Hepatocyte (in vitro differentiated cells): Measurements from ENCODE around the gene ZNF546. TPM values are rescaled to one million over a fixed set of nuclear protein-coding genes. Genes with fewer than 3 reads are reported as not detected.

Experiments used
- DNase-seq: peaks from one replicate; pipeline ENCODE4 v3.0.0-alpha.2; 2016; ENCODE audit warnings: low spot score
- H2AFZ ChIP-seq: fragments of 200-600 bp; sonication (generic); 2 replicates; pipeline ENCODE4 v1.6.0; 2016; ENCODE audit warnings: antibody characterized with exemption, mild to moderate bottlenecking
- H3K27ac ChIP-seq: fragments of 200-600 bp; sonication (generic); 2 replicates; pipeline ENCODE4 v1.5.1; 2016; ENCODE audit warnings: mild to moderate bottlenecking
- H3K27me3 ChIP-seq: fragments of 200-600 bp; sonication (generic); 2 replicates; pipeline ENCODE4 v1.6.1; 2016
- H3K36me3 ChIP-seq: fragments of 200-600 bp; sonication (generic); replicated peaks from 2 replicates; pipeline ENCODE4 v1.5.1; 2016; ENCODE audit warnings: low read depth; ENCODE audit not compliant: insufficient read depth
- H3K4me1 ChIP-seq: fragments of 200-600 bp; sonication (generic); 2 replicates; pipeline ENCODE4 v1.5.1; 2016; ENCODE audit warnings: mild to moderate bottlenecking, moderate library complexity; ENCODE audit not compliant: insufficient read depth
- H3K4me2 ChIP-seq: fragments of 200-600 bp; sonication (generic); 2 replicates; pipeline ENCODE4 v1.6.0; 2016
- H3K4me3 ChIP-seq: fragments of 200-600 bp; sonication (generic); 2 replicates; pipeline ENCODE4 v1.5.1; 2016; ENCODE audit warnings: mild to moderate bottlenecking
- H3K79me2 ChIP-seq: fragments of 200-600 bp; sonication (generic); 2 replicates; pipeline ENCODE4 v1.6.0; 2017; ENCODE audit warnings: mild to moderate bottlenecking
- H3K9me2 ChIP-seq: fragments of 200-600 bp; sonication (generic); replicated peaks from 2 replicates; pipeline ENCODE4 v1.6.0; 2017; ENCODE audit warnings: mild to moderate bottlenecking; ENCODE audit not compliant: insufficient read depth
- H3K9me3 ChIP-seq: fragments of 200-600 bp; sonication (generic); 2 replicates; pipeline ENCODE4 v1.5.1; 2016; ENCODE audit warnings: low read depth, mild to moderate bottlenecking
- H4K20me1 ChIP-seq: fragments of 200-600 bp; sonication (generic); 2 replicates; pipeline ENCODE4 v1.6.0; 2016; ENCODE audit warnings: mild to moderate bottlenecking; ENCODE audit not compliant: insufficient read depth, poor library complexity, severe bottlenecking
- CTCF ChIP-seq: fragments of 200-600 bp; sonication (generic); IDR thresholded peaks from 2 replicates; pipeline ENCODE4 v1.5.1; 2016; ENCODE audit warnings: antibody characterized with exemption, mild to moderate bottlenecking; ENCODE audit not compliant: poor library complexity
- EZH2 ChIP-seq: fragments of 200-600 bp; sonication (generic); IDR thresholded peaks from 2 replicates; pipeline ENCODE4 v1.6.1; 2016; ENCODE audit warnings: antibody characterized with exemption, mild to moderate bottlenecking, borderline replicate concordance
- EZH2phosphoT487 ChIP-seq: fragments of 200-600 bp; sonication (generic); IDR thresholded peaks from one replicate; pipeline ENCODE4 v1.6.1; 2018; ENCODE audit warnings: antibody characterized with exemption, mild to moderate bottlenecking, low read depth, moderate library complexity; ENCODE audit not compliant: unreplicated experiment, severe bottlenecking
- WGBS: methylation state at CpG from one replicate; pipeline ENCODE4 v1.1.6; 2016; ENCODE audit warnings: low lambda C conversion rate; ENCODE audit errors: missing lambda C conversion rate; 5-methylcytosine and 5-hydroxymethylcytosine counted together
- polyA plus RNA-seq: library from polyadenylated mRNA; unstranded; fragments of >200 nt; fragmentation: Nextera tagmentation; extraction: Ambion mirVana; gene quantifications from 2 replicates; pipeline ENCODE4 v1.2.1, GENCODE V29; 2016
- total RNA-seq: library from RNA; depleted of rRNA; stranded (reverse); fragments of >200 nt; gene quantifications from 2 replicates; pipeline ENCODE4 v1.2.3, GENCODE V29; 2014

The ZNF546 gene
- total and polyA plus RNA-seq, 2 experiments from 2014 or later, result 1.1 to 1.8 TPM

DNA sequence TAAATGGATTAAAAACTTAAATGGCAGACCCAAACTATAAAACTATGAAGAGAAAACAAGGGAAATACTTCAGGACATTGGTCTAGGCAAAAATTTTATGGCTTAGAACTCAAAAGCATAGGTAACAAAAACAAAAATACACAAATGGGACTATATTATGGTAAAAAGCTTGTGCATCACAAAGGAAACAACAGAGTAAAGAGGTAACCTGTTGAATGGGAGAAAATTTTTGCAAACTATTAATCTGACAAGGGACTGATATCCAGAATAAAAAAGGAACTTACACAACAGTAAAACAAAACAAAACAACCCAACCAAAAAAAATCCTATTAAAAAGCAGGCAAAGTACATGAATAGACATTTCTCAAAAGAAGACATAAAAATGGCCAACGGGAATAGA lies 9.3 kb upstream of the ZNF546 start:
- Histone ChIP-seq H3K27me3 (no peaks in the 10 kb centered on the region), H3K27ac (no peak overlapping the region), H3K9me2 (no peaks in the 10 kb centered on the region), H3K4me1 (no peaks in the 10 kb centered on the region), H3K79me2 (peaks cover 68% of the 10 kb centered on the region), H3K36me3 (no peaks in the 10 kb centered on the region), H3K4me2 (no peak overlapping the region), H2AFZ (no peak overlapping the region), H4K20me1 (no peaks in the 10 kb centered on the region), H3K9me3 (peaks cover 4% of the 10 kb centered on the region), H3K4me3 (no peak overlapping the region)
- no peak for DNase-seq
- WGBS, result 100% methylated on average over 1 of the region's 1 CpG
- TF ChIP-seq EZH2phosphoT487 (no peak), EZH2 (no peak), CTCF (no peak)

- Histone ChIP-seq H2AFZ (no peak overlapping the region), H3K9me3 (no peaks in the 10 kb centered on the region), H3K9me2 (no peaks in the 10 kb centered on the region), H3K79me2 (peaks cover 58% of the 10 kb centered on the region), H3K27me3 (no peaks in the 10 kb centered on the region), H4K20me1 (no peaks in the 10 kb centered on the region), H3K4me3 (no peak overlapping the region), H3K27ac (no peak overlapping the region), H3K36me3 (no peaks in the 10 kb centered on the region), H3K4me1 (peaks cover 8% of the 10 kb centered on the region), H3K4me2 (no peak overlapping the region)
- 90% methylated on average over 1 of the region's 1 CpG for WGBS
- TF ChIP-seq EZH2phosphoT487, result no peak
- no peak for TF ChIP-seq CTCF
- no peak for TF ChIP-seq EZH2
- no peak for DNase-seq
These were observed 3.3 kb upstream of the ZNF546 start for GRCh38 chr19:39993605-39994004.

- H3K4me3 ChIP-seq, result no peak overlapping the region
- H3K27ac ChIP-seq, result peak overlapping the region; percentile 30
These were observed 2.5 kb upstream of the ZNF546 start for GRCh38 chr19:39994361-39994760.

More at GRCh38 chr19:39994361-39994760, 2.5 kb upstream of the ZNF546 start:
- Histone ChIP-seq H3K79me2 (peaks cover 51% of the 10 kb centered on the region), H3K9me2 (no peaks in the 10 kb centered on the region), H3K4me2 (peak overlapping the region; percentile 40), H3K27me3 (no peaks in the 10 kb centered on the region), H2AFZ (no peak overlapping the region), H3K4me1 (peaks cover 8% of the 10 kb centered on the region), H4K20me1 (no peaks in the 10 kb centered on the region), H3K9me3 (no peaks in the 10 kb centered on the region), H3K36me3 (no peaks in the 10 kb centered on the region)
- DNase-seq, result no peak
- TF ChIP-seq CTCF (no peak), EZH2phosphoT487 (no peak), EZH2 (no peak)
